ENCODE data around the gene P2RY1. TPM values are rescaled to one million over a fixed set of nuclear protein-coding genes. Genes with fewer than 3 reads are reported as not detected.
"Not testable (repeated sequence)": the region's sequence is repeated elsewhere in the genome, so short reads cannot be mapped to it uniquely, and the experiment has no call there.

Gene P2RY1
- total RNA-seq, 1 experiment from 2014 or later, result not detected

GRCh38 chr3:152834191-152834775 lies 648 bp upstream of the P2RY1 start:
- in situ Hi-C loops (cut with HindIII; ENCODE audit: low sequenced_read_pairs), result no loop called here
- no peak for DNase-seq (ENCODE audit: low spot score)

- DNase-seq (ENCODE audit: low spot score), result no peak
- in situ Hi-C loops (cut with HindIII; ENCODE audit: low sequenced_read_pairs), result no loop called here
Measured at GRCh38 chr3:152835601-152836102, 721 bp downstream of the P2RY1 start.

DNA sequence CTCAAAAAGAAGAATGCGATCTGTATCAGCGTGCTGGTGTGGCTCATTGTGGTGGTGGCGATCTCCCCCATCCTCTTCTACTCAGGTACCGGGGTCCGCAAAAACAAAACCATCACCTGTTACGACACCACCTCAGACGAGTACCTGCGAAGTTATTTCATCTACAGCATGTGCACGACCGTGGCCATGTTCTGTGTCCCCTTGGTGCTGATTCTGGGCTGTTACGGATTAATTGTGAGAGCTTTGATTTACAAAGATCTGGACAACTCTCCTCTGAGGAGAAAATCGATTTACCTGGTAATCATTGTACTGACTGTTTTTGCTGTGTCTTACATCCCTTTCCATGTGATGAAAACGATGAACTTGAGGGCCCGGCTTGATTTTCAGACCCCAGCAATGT lies 1.3 kb downstream of the P2RY1 start:
- DNase-seq (ENCODE audit: low spot score), result no peak
- in situ Hi-C loops (cut with HindIII; ENCODE audit: low sequenced_read_pairs), result no loop called here

GRCh38 chr3:152839511-152839910 lies 4.6 kb downstream of the P2RY1 start:
- no peak for DNase-seq (ENCODE audit: low spot score)
- in situ Hi-C loops (cut with HindIII; ENCODE audit: low sequenced_read_pairs), result no loop called here

DNA sequence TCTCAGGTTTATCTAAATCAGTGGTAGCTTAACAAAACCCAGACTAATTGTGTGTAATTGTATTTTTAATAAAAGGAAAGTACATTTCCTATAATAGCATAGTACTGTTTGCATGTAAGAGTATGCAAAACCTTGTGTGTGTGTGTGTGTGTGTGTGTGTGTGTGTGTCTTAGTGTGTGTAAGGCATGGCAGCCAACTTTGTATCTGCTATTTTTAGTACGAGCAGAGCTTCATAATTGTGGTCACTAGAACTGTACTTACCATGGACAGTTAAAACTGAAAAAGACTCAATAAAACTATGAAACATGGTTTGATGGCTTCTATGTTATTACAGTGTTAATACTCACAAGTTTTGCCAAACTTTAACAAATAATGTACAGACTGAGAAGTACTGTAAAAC lies 6.2 kb downstream of the P2RY1 start:
- no peak for DNase-seq (ENCODE audit: low spot score)
- in situ Hi-C loops (cut with HindIII; ENCODE audit: low sequenced_read_pairs), result no loop called here

GRCh38 chr3:152842413-152842812 lies 7.5 kb downstream of the P2RY1 start:
- no peak for DNase-seq (ENCODE audit: low spot score)
- in situ Hi-C loops (cut with HindIII; ENCODE audit: low sequenced_read_pairs), result no loop called here

DNA sequence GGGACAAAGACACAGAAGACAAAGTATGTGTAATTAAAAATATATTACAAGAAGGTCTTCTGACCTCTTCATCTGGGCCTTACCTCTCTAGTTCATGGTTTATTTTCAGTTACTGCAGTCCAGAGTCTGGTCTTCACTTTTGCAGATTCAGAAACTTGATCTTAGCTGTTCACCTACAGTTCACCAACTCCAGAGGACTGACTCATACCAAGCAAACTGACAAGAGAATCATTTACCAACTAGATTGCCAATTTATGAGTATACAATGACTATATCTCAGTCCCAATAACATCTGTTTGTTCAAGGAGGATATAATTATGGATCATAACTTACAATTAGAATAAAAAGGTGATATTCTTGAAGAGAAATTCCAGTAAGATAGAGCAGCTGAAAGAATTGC lies 9.0 kb downstream of the P2RY1 start:
- in situ Hi-C loops (cut with HindIII; ENCODE audit: low sequenced_read_pairs), result no loop called here
- DNase-seq (ENCODE audit: low spot score), result no peak

DNA sequence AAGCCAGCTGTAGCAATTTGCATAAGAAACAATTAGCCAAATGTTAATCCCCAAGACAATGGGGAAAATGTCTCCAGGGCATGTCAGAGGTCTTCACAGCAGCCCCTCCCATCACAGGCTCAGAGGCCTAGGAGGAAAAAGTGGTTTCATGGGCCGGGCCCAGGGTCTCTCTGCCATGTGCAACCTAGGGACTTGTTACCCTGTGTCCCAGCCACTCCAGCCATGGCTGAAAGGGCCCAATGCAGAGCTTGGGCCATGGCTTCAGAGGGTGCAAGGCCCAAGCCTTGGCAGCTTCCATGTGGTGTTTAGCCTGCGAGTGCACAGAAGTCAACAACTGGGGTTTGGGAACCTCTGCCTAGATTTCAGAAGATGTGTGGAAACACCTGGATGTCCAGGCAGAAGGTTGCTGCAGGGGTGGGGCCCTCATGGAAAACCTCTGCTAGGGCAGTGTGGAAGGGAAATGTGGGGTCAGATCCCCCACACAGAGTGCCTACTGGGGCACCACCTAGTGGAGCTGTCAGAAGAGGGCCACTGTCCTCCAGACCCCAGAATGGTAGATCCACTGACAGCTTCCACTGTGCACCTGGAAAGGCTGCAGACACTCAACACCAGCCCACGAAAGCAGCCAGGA lies 11.8 kb downstream of the P2RY1 start:
- in situ Hi-C loops (cut with HindIII; ENCODE audit: low sequenced_read_pairs), result not testable (repeated sequence)

GRCh38 chr3:152847599-152847998 lies 12.7 kb downstream of the P2RY1 start:
- DNase-seq (ENCODE audit: low spot score); in situ Hi-C loops (cut with HindIII; ENCODE audit: low sequenced_read_pairs): not testable (repeated sequence)

More for the DNA sequence above, 11.8 kb downstream of the P2RY1 start:
- not testable (repeated sequence) for DNase-seq (ENCODE audit: low spot score)

DNA sequence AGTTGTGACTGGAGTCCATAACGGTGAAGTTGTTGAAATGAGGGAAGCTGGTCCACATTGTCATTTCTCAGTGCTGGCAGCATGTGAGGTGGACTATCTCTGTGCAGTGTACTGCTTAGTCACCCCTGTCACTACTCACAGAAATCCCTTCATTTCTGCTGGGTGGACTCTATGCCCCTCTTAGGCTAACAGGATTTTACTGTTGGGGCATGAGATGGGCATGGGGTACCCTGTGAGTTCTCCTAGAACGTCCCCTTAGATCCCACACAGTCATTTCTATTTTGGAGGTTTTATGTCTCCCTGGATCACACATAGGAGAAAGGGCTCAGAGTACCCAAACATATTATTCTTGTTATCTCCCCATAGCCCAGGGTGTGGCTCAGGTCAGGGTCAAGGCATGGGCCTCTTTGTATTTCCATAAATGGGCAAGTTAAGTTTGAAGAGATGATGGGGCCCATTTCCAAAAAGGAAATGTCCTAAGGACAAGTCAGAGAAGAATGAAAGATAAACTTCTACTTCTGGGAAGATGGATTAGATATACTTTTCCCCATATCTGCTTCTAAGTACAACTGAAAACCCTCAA lies 15.2 kb downstream of the P2RY1 start:
- no peak for DNase-seq (ENCODE audit: low spot score)
- in situ Hi-C loops (cut with HindIII; ENCODE audit: low sequenced_read_pairs), result no loop called here

GRCh38 chr3:152853196-152853595 lies 18.3 kb downstream of the P2RY1 start:
- in situ Hi-C loops (cut with HindIII; ENCODE audit: low sequenced_read_pairs), result no loop called here
- no peak for DNase-seq (ENCODE audit: low spot score)

GRCh38 chr3:152857082-152857481 lies 22.2 kb downstream of the P2RY1 start:
- in situ Hi-C loops (cut with HindIII; ENCODE audit: low sequenced_read_pairs), result no loop called here
- no peak for DNase-seq (ENCODE audit: low spot score)

DNA sequence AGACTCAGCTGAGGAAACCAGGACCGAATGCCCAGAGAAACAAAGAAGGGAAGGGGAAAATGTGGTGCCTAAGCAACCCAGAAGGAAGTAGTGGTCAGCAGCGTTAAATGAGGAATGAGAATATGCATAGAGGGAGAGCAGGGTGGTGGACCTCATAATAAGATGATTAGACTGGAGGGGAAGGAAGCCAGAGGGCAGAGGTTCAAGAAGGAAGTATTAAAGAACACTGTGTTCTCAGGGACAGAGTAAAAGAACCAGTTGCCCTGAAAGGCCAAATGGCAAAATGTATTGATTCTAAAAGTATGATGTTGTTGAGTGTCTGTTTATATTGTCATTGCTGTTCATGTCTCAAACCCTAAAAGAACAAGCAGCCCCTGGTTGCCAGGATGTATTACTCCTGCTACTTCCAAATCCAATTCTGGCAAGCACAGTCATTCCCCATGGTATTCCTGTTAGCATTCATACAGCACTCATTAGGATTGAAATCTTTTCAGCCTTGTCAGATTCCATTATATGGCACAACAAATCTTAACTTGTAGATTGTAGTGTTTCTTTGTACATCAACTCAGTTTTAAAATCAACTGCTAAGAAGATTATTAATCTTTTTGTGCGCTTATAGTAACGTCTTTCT lies 23.4 kb downstream of the P2RY1 start:
- no peak for DNase-seq (ENCODE audit: low spot score)
- in situ Hi-C loops (cut with HindIII; ENCODE audit: low sequenced_read_pairs), result no loop called here

DNA sequence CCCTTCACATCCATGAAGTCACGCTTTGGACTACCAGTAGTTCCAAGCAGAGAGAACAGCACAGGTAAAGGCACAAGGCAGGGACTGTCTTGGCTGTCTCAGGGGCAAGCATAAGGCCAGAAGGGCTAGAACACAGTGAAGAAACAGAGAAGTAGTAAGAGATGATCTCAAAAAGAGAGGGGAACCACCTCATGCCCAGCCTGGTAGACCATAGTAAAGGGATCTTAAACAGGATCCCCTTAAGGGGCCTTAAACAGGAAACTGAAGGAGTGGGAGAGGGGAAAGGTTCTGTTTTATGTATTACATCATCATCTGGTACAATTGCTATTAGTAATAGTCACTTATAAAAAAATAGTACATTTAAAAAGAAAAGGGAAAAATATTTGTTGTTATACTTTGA lies 25.8 kb downstream of the P2RY1 start:
- in situ Hi-C loops (cut with HindIII; ENCODE audit: low sequenced_read_pairs), result no loop called here

DNA sequence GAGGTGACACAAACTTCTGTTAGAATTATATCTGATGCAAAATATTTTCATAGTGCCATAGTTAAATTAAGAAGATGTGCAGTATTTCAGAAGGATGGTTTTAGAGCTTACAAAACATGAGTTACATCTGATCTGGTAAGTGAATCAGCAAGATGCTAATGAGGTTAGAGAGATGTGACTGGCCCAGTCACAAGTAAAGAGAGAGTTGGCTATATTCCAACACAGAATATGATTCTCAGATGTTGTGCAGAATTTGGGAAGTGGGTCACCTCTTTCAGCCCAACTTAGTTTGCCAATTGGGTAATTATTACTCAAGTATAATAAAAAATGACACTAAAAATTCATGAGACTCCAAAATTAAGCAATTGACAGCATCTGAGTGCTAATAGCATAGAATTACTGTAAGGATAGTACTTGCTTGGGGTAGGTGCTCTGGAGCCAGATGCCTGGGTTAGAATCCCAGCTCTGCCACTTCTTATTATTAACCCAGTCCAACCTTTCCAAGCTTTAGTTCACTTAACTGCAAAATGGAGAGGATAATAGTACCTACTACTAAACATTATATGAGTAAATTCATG lies 30.8 kb downstream of the P2RY1 start:
- in situ Hi-C loops (cut with HindIII; ENCODE audit: low sequenced_read_pairs), result no loop called here
- DNase-seq (ENCODE audit: low spot score), result no peak

More for the DNA sequence above, 25.8 kb downstream of the P2RY1 start:
- DNase-seq (ENCODE audit: low spot score), result no peak

DNA sequence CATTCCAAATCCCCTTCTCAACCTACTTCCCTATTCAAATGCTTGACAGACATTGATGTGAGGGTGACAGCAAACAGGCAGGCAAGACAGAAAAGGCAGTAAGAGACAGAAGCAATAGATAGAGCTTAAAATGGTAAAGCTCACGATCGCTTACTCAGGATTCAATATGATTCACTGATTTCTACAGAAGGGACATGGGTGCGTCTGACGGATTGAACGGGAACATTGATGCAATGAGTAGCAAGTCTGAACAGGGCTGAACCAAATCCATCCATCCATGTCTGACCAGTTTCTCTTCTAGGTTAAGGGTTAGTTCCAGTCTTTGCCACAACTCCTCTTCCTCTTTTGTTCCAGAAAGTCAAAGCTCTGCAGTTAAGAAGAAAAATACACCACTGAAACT lies 35.1 kb downstream of the P2RY1 start:
- no peak for DNase-seq (ENCODE audit: low spot score)

DNA sequence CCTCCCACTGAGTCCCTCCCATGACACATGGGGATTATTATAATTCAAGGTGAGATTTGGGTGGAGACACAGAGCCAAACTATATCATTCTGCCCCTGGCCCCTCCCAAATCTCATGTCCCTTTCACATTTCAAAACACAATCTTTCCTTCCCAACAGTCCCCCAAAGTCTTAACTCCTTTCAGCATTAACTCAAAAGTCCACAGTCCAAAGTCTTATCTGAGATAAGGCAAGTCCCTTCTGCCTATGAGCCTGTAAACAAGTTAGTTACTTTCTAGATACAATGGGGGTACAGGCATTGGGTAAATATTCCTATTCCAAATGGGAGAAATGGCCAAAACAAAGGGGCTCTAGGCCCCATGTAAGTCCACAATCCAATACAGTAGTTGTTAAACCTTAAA lies 38.4 kb downstream of the P2RY1 start:
- in situ Hi-C loops (cut with HindIII; ENCODE audit: low sequenced_read_pairs), result not testable (repeated sequence)

More for the DNA sequence above, 35.1 kb downstream of the P2RY1 start:
- in situ Hi-C loops (cut with HindIII; ENCODE audit: low sequenced_read_pairs), result no loop called here

GRCh38 chr3:152874896-152875749 lies 40.2 kb downstream of the P2RY1 start:
- no peak for DNase-seq (ENCODE audit: low spot score)
- in situ Hi-C loops (cut with HindIII; ENCODE audit: low sequenced_read_pairs), result no loop called here

More for the DNA sequence above, 38.4 kb downstream of the P2RY1 start:
- not testable (repeated sequence) for DNase-seq (ENCODE audit: low spot score)

Data from G401 (cell line).